NCI-H2196 treated with DMSO at 0.1 percent for 48 hours (cell line): Measurements from ENCODE around the gene NR2C2AP.

Source experiments
- DNase-seq: peaks from one replicate; lab custom pipeline; 2025; ENCODE audit not compliant: unreplicated experiment; lab: John Stamatoyannopoulos, UW

NR2C2AP gene

GRCh38 chr19:19215792-19216191 is 12.6 kb upstream of the NR2C2AP start:
- no peak for DNase-seq

DNA sequence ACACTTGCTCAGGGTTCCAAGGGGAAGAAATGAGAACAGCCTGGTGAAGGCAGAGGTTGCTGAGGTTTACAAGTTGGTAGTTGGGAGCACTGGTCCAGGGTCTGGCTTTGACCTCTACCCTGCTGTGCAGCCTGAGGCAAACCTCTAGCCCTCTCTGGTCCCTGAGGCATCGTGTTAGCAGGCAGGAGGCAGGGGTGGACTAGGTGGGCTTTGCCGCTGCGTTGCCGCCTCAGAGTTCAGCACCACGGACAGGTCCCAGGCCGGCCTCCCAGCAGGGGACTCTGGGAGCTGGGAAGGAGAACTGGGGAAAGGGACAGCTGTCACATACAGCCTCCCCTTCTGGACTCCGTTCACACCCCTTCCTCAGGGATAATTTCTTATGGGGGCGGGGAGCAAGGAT is 11.7 kb upstream of the NR2C2AP start:
- no peak for DNase-seq

GRCh38 chr19:19214159-19214490 is 10.9 kb upstream of the NR2C2AP start:
- no peak for DNase-seq

- no peak for DNase-seq
Observed at GRCh38 chr19:19213426-19214158, 10.4 kb upstream of the NR2C2AP start.

DNA sequence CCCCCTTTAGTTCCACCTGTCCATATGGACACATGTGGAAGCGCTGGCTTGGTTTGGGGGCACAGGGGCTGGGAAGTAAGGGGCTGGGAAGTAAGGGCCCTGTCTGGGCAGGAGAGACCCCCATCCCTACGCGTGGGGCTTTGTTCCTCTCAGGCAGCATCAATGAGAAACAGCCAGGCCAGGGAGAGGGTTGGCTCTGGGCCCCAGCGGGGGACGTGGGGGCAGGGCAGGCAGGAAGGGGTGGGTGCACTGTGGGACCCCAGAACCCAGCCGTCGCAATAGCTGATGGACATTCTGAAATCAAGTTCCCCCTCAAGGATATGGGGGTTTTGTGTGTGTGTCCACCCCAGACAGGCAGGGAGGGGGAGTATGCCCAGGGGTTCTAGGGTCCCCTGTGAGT is 9.7 kb upstream of the NR2C2AP start:
- no peak for DNase-seq

DNA sequence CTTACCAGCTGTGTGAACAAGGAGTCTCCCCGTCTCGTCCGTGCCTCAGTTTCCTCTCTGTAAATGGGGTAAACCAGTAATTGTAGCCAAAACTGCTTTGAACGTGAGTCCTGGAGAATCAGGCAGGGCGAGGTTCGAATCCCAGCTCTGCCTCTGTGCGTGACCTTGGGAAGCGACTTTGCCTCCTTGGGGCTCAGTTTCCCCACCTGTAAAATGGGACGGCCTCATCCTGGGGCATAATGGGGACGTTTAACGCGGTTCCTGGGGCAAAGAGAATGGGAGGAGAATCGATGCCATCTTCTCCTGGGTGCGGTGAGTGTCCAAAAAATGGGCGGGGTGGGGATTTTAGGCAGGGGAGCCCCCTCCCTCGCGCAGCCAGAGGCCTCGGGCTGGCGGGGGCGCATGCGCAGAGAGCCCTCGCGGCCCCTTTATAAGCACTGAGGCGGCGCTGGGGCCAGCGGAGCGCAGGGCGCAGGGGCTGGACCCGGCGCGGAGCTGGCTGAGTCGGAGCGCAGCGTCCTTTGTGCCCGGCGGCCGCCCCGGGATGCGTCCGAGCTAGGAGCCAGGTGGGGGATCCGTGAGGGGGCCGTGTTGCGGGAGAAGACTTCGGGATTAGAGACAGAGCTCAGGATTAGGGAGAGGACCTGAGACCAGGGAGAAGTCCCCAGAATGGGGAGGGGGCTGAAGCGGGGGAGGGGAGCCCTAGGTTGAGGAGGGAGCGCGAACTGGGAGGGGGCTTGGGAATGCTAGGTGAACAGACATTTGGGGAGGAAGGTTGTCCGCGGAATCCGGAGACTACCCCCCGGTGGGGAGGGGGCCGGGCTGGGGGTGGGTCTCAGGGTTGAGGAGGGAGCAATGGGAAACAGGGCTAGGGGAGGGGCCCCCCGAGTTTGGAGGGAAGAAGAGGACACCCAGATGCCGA is 8.5 kb upstream of the NR2C2AP start, which contains the start of gene NCAN:
Gene NCAN, plus strand, starts transcription at position 460 of the 922 bp plus-strand sequence. CDS start 4,996 bp downstream, outside the sequence.
- DNase-seq: no peak

- DNase-seq: no peak
Observed at GRCh38 chr19:19209372-19209771, 6.2 kb upstream of the NR2C2AP start.

DNA sequence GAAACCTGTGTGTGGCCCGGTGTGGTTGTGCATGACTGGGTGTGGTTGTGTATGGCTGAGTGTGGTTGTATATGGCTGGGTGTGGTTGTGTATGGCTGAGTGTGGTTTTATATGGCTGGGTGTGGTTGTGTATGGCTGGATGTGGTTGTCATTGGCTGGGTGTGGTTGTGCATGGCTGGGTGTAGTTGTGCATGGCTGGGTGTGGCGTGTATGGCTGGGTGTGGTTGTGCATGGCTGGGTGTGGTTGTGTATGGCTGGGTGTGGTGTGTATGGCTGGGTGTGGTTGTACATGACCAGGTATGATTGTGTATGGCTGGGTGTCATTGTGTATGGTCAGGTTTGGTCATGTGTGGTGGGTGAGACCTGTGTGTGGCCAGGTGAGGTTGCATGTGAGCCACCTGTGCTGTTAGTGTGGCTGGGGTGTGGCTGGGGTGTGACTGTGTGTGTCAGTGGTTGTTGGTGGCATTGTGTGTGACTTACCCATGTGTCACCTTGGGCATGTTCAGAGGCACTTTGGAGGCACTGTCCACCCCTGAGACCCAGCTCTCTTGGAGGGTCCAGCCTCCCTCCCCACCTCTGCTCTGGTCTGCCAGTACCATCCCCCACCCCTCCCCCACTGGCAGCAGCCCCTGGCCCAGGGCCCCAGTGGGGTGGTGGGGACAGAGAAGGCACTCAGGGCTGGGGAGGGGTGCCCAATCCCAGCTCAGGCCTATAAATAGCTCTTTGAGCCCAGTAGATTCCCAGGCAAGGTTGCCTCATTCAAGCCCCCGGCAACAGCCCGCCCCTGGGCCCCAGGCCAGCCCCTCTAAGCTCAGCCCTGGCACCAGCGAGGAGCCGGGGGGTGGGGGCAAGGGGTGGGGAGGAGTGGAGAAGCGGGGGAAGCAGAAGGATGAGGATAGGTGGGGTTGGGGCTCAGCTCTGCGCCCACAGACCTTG is 4.7 kb upstream of the NR2C2AP start:
- DNase-seq: no peak

DNA sequence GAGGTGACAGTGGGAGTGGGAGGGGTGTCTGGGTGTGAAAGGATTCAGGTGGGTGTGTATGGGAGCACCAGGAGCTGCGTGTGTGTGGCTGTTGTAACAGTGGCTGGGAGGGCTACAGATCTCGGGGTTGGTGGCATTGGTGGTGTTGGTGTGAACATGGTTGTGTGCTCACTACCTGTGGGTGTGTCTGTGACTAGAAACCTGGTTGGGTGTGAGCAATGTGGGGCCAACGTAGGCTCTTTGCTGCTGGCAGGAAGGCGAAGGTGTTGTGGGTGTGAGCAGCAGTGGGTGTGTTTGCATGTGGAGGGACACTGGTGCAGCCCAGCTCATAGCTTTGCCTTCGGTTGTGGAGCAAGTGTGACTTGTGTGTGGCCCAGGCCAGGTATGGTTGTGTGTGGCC is 3.7 kb upstream of the NR2C2AP start:
- no peak for DNase-seq

GRCh38 chr19:19205416-19206410 is 2.5 kb upstream of the NR2C2AP start:
- DNase-seq: no peak

DNA sequence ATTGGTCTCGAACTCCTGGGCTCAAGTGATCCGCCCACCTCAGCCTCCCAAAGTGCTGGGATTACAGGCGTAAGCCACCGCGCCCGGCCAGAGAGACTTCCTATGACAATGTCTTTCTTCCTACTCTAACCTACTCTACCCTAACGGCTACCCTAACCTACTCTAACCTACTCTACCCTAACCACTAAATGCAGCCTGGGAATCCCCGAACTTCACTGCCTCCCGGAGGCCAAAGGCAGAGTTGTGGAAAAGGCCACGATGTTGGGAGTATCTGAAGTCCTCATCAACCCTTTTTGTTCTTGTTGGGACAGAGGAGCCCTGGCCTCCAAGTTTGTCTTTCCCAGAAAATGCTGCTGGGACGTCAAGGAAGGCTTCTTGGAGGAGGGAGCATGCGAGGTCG is 967 bp upstream of the NR2C2AP start:
- no peak for DNase-seq

DNA sequence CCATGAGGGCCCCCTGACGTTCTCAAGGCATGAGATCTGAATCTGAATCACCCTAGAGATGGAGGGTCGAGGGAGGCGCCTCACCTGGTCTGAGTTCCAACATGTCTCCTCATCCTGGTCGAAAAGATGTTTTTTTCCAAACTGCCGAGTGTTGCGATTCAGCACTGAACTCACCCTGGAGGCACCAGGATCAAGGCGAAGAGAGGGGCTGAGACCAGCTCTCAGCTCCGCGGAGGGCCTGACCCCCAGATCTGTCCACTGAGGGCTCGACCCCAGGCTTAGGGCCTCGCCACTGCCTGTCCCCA is 555 bp downstream of the NR2C2AP start:
- no peak for DNase-seq

DNA sequence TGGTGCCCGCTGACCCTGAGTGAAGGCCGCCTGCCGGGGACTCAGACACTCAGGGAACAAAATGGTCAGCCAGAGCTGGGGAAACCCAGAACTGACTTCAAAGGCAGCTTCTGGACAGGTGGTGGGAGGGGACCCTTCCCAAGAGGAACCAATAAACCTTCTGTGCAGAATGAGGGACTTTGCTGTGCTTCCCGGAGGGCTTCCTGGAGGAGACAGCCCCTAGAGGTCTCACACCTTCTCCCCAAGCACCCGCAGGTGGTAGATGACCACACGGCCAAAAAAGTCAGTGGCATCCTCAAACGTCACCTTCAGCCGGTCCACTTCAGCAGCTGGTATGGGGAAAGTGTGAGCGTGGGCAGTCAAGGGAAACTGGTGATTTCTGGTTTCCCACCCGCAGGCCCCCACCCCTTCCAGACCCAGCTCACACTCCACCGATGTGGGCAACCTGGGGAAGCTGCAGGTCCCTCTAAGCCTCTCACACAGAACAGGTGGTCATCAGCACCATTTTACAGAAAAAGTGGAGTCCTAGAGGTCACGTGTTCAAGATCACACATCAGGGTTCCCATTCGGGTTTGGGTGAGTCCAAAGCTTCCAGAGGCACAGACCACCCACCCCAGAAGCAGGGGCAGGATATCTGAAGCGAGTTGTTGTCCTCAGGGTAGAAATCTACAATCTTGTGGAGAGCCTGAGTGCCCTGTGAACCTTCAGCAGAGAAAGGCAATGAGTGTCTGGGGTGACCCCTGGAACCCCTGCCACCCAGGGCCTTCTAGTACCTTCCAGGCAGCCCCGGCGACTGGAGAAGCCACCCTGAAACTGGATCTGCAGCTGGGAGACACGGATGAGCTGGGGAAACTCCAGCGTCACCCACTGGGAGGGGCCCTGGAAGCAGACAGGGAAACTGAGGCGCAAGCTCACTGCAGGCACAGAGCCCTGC is 1.2 kb downstream of the NR2C2AP start:
- DNase-seq: no peak

- no peak for DNase-seq
Observed at GRCh38 chr19:19193926-19194325, 9.3 kb downstream of the NR2C2AP start.

GRCh38 chr19:19192910-19193423 is 10.2 kb downstream of the NR2C2AP start:
- no peak for DNase-seq

- peak; percentile 99 for DNase-seq
Observed at GRCh38 chr19:19192078-19192882, 10.9 kb downstream of the NR2C2AP start, which contains the start of the genes BORCS8 and RFXANK. BORCS8 (minus strand) TSS chr19:19192152; CDS start chr19:19192117, 35 bp downstream. RFXANK (plus strand) TSS chr19:19192258; CDS start chr19:19193947, 1,689 bp downstream.

- DNase-seq: no peak
Observed at GRCh38 chr19:19191768-19192077, 11.5 kb downstream of the NR2C2AP start.

DNA sequence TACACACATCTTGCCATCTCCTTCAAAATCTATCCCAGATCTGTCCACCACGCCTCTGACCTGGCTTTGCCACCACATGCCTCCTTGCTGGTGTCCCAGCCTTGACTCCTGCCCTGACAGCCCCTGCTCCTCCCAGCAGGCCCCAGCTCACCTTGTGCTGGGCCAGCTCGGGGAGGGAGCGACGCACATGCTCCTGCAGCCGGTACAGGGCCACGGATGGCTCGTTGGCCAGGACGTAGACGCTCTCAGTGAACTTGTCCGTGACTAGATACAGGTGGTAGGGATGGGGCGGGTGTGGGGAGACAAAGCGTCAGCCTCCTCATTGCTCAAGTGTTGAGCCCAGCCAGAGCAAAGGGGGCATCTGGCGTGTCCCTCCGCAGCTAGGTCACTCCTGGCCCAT is 16.5 kb downstream of the NR2C2AP start:
- no peak for DNase-seq
